HuH-7.5 (cell line): ENCODE data around the gene BIVM.

ENCODE experiments used
- DNase-seq: peaks from one replicate; pipeline ENCODE4 v3.0.0; 2011; ENCODE audit warnings: low spot score

The BIVM gene

DNA sequence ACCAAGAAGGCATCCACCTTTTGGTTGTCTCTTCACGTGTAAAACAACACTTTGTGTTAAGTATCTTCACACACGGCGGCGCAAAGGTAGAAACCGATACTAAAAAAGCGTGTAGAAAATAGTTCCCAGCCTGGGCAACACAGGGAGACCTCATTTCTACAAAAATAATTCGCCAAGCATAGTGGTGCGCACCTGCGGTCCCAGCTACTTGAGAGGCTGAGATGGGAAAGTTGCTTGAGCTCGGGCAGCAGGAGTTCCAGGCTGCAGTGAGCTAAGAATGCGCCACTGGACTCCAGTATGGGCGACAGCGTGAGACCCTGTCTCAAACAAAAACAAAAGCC is 46.3 kb downstream of the BIVM start:
- DNase-seq, result no peak

DNA sequence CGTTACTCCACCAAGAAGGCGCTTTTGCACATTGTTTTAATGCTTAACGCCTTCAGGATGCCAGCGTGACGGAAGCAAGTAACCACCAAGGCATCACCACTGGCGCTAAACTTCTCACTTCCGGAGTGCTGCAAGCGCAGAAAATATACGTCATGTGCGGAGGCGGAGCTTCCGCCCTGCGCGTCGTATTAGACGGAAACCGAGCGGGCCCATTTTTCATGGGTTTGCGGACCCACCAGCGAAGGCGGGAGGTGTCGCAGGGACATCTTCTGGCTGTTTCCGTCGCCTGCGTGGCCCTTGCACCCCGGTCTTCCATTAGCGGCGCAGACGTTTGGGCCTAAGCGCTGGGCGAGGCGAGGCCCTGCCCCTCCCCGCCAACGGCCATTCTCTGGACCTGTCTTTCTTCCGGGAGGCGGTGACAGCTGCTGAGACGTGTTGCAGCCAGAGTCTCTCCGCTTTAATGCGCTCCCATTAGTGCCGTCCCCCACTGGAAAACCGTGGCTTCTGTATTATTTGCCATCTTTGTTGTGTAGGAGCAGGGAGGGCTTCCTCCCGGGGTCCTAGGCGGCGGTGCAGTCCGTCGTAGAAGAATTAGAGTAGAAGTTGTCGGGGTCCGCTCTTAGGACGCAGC is 46.8 kb downstream of the BIVM start, which contains the start of gene ERCC5:
ERCC5 (plus strand) TSS at position 403 of the 631 bp plus-strand sequence. CDS start 235 bp downstream, outside the sequence.
- DNase-seq, result peak; percentile 16

DNA sequence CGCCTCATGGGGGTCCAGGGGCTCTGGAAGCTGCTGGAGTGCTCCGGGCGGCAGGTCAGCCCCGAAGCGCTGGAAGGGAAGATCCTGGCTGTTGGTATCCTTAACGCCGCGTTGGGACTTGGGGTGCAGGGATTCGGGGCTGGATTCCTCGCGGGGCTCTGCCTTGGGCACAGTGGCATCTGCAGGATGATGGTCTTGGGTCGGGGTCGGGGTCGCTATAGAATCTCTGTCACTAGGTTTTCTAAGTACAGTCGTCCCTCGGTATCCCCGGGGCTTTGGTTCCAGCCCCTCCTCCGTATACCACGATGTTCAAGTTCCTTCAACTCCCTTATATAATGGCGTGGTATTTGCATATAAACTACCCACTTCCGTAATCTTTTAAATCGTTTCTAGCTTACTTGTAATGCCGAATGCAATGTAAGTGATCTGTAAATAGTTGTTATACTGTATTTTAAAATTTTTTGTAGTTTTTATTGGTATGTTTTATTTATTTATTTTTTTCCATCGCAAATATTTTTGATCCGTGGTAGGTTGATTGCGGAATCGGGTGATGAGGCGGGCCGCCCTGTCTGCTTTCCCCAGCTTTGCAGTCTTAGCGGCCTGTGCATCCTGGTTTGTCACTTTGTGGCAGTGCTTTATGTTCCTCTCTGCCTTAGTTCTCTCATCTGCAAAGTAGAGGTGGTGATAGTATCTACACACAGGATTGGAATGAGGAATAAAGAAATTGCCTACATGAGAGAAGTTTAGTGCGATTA is 47.5 kb downstream of the BIVM start:
- DNase-seq, result no peak

DNA sequence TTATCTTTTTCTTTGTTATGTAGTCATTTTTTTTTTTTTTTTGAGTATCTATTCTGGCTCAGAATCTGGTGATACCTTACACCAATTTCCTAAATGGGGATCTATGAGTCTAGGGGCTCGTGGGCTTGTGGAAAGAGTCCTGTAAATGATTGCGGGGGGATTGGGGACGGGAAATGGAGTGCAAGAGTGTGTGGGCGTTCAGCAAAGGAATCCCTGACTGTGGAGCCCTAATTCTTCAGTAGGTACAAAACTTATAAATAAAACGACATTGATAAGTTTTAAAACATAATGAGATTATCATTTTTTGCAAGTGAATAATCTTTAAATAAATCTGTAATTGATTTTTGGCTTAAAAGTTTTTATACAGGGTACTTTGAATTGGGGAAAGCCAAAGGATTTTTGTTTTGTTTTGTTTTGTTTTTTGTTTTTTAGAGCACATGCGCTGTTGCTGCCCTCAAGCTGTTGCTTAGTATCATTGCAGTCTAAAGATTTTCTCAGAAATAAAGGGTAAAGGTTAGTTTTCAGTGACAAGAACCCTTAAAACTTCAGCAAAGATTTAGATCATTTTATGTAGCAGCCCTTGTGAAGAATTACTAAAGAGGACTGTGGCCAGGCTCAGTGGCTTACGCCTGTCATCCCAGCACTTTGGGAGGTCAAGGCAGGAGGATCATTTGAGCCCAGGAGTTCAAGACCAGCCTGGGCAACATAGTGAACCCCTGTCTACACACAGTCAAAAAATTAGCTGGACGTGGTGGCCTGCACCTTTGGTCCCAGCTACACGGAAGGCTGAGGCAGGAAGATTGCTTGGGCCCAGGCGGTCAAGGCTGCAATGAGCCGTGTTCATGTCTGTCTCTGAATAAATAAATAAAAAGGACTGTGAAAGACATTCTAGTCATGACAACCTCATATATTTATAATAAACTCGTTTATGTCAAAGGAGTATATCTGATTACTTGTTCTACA is 48.6 kb downstream of the BIVM start:
- no peak for DNase-seq

DNA sequence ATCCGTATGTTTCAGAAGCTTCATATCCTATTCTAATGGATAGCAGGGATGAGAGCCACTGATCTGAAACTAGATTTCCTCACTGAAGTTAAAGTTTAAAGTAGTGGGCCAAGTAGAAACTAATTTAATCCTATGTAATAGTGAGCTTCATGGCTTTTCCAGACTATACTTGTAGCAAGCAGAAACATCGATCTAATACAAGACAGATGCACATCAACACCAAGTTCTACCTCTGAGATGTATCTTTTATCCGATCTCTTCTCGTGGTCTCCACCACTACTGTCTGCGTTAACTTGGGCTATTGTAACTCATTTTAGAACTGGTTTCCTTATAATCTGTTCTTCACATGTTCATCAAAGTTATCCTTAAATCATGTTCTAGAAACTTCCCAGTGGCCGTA is 50.0 kb downstream of the BIVM start:
- no peak for DNase-seq

DNA sequence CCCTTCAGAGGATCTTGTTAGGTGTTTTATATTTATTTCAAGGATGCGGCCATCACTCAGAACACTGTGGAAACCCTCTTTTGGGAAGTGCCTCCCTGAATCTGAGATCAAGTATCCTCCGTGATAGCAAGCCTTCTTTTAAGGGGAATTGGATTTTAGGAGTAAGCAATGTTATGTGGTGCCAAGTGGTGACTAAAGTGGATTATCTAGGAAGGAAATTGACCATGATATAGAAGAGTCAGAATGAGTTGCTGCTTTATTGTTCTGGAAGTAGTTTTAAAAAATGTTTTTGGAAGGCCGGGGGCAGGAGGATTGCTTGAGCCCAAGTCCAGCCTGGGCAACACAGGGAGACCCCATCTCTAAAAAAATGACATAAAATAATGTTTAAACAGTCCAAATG is 53.6 kb downstream of the BIVM start:
- DNase-seq, result no peak

DNA sequence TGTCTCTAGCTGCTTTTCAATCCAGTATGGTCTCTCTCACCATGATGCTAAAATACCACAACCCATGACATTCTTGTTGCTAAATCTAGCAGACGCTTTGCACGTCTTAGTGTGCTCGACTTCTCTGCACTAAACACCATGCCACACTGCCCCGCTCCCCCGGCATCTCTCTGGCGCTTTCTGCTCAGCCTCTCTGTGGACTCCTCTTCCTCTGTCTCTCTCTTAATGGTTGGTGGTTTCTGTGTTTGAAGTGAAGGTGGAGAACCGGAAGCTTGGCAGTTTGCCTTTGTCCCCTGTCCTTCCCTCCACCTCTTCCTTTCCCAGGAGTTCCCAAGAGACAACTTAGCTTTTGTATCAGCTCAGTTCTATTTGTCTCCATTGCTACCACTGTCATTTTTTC is 55.8 kb downstream of the BIVM start:
- DNase-seq, result no peak

DNA sequence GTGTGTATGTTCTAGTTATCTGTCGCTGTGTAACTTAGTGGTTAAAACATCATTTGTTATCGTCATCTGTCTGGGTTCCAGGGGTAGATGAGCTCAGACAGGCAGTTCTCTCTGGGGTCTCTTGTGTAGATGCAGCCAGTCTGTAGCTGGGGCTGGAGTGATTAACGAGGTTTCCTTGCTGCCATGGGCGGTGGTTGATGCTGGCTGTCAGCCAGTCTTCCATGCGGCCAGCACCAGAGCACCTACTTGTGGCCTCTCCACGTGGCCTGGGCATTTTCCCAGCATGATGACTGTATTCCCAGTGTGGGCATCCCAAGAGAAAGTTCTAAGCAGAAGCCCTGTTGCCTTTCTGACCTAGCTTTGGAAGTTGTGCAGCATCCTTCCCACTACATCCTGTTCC is 57.6 kb downstream of the BIVM start:
- no peak for DNase-seq

DNA sequence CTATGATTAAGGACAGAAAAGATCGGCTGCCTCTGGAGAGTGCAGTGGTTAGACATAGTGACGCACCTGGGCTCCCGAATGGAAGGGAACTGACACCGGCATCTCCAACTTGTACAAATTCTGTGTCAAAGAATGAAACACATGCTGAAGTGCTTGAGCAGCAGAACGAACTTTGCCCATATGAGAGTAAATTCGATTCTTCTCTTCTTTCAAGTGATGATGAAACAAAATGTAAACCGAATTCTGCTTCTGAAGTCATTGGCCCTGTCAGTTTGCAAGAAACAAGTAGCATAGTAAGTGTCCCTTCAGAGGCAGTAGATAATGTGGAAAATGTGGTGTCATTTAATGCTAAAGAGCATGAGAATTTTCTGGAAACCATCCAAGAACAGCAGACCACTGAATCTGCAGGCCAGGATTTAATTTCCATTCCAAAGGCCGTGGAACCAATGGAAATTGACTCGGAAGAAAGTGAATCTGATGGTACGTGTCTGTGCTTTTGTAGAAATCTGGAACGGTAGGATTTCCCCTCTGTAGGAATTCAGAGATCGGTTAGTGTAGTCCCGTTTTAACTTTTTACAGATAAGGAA is 63.8 kb downstream of the BIVM start:
- no peak for DNase-seq

DNA sequence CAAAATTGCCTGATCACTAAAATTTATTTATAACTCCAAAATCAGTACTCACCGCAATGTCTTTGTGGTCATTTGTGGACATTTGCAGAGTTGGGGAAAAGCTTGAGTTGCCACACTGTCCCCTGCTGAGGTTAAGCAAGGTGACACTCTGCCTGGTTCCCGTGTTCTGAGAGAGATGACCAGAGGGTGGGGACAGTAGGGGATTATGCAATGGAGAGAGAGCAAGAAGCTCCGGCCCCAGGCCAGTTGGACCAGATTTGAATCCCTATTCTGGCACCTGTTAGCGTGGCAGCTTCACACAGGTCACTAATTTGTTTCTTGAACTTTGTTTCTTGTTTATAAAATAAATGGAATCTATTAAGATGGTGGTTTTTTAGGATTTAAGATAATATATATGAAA is 64.7 kb downstream of the BIVM start:
- DNase-seq, result no peak

DNA sequence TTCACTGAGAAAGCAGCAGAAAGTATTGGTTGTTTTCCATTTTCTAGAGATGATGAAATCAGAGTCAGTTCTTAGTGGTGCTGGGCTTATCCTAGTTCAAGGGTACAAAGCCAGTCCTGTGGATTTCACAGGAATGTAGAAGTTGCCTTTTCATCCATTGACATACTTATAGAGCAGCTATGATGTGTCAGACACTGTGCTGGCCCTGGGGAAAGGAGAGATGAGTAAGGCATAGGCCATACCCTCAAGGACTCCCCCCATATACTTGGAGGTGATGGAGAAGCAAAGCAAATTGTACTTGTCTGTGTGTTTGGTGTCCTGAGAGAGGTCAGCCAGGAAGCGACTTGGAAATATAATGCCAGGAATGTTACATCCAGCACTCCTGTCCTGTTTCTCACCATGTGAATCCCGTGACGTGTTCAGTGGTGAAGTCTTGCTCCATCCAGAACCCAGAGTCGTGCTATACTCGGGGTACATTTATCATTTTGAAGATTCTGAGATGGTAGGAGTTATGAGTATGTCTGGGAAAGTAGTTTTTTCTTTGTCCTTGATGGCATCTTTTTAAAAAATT is 69.5 kb downstream of the BIVM start:
- no peak for DNase-seq

DNA sequence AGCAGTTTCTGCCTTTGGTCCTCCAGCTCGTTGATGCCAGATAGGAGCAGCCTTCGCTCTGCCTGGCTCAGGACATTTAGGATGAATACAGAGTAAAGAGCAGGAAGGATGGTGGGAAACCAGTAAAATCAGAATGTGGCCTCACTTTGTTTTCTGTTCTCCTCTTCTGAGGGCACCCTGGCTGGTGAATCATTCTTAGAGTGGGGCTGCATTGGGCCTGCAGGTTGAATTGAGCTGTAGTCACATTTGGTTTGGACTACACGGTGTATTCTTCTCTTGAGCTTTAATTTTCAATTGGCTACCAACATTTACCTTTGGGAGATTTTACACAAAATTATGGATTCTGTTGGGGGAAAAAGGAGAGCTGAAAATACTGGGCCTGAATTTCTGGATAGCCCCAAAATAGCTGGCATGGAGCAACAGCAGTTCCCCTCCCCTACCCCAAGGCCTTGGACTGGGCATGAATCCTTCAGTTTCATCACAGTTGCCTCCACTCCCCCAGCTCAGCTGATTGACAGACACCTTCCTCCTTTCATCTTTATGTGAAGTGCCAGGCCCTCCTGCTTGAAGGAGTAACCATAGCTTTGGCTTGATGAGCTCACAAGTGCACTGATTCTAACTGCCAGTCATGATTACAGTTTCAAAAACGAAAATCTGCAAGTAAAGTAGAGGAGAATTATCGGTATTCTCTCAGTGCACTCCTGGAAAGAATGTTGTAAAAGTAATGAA is 71.2 kb downstream of the BIVM start:
- DNase-seq, result no peak

DNA sequence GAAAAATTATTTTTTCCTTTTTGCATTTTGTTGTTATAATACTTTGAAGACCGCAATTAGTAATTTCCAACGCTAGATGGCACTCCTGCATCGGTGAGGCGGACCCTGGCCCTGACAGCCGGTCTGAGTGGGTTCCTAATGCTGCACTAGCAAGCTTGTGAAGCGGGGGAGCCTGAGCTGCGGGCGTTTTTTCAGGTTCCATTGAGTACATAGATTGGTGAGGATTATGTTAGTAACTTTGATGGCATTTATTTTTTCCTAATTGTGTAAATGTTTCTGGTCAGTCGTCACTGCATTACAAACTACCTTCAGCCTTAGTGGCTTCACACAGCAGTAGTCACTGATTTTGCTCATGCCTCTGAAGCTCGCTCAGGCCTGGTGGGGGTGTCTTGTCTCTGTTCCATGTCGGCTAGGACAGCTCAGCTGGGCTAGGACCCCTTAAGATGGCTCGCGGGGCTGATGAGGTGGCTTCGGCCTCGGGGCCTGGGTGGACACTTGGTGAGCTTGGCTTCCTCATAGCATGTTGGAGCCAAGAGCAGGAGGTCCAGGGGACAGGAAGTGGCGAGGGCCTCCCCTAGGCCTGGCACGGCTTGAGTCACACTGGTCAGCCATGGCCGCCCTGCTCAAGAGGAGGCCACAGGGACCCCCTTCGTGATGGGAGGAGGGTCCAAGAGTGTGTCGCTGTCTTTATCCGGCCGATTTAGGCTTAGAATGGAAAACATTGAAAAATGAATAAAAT is 71.9 kb downstream of the BIVM start:
- peak; percentile 32 for DNase-seq

DNA sequence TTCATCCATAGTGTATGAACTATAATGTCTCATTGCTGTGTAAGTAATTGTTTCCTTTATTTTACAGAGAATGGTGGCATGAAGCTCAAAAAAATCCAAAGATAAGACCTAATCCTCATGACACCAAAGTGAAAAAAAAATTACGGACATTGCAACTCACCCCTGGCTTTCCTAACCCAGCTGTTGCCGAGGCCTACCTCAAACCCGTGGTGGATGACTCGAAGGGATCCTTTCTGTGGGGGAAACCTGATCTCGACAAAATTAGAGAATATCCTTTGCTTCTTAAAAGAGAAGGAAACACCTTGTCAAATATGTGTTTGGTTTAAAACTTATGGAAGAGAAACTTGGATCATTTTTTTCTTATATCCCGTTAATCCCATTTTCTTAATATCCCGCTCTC is 73.2 kb downstream of the BIVM start:
- DNase-seq, result no peak

DNA sequence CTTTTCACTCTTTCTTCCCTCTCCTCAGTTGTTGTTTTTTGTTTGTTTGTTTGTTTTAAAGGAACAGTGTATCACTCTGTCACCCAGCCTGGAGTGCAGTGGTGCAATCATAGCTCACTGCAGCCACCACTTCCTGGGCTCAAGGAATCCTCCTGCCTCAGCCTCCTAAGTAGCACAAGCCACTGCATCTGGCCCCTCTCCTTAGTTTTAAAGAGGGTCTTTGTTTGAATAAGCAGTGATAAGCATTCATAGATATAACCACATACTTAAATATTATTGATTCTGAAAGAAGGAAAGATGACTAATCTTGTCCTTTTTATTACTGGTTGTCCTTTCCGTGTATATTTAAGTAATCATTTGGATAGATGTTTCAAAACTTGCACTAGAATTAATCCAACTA is 73.6 kb downstream of the BIVM start:
- DNase-seq, result no peak

DNA sequence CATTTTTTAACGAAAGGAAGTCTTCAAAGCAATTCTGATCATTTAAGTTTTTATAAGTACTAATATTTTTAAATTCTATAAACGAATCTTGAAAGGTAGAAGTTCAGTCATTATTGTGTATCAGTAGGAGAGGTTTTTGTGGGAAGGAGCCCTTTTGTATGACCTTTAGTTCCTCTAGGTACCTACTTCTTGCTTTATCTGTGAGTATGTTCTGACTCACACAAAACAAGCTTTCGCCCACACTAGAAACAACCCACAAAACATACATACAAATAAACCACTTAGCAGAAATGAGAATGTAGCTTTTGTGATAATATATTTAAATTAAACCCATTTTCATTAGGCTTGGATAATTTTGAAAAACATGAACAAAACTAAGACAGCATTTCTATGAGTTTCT is 74.7 kb downstream of the BIVM start:
- no peak for DNase-seq

DNA sequence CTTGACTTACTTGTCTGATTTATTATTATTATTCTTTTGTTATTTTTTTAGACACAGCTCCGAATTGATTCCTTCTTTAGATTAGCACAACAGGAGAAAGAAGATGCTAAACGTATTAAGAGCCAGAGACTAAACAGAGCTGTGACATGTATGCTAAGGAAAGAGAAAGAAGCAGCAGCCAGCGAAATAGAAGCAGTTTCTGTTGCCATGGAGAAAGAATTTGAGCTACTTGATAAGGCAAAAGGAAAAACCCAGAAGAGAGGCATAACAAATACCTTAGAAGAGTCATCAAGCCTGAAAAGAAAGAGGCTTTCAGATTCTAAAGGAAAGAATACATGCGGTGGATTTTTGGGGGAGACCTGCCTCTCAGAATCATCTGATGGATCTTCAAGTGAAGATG is 76.3 kb downstream of the BIVM start:
- no peak for DNase-seq

DNA sequence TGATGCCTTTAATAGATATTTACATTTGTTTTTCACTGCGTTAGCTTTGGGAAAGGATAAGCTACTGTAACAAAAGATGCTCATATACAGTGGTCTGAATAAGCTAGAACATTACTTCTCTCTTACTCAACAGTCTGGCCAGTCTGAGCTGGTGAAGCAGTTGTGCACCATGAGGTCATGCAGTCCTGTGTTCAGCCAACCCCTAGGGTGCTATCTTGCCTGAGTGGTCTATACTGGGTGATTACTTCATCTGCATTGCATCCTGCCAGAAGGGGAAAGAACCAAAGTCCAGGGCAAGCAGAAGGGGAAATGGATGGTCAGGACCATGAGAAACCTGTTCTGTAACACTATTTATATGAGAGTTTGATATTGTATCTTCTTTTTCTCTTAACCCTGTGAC is 78.4 kb downstream of the BIVM start:
- DNase-seq, result peak; percentile 8

DNA sequence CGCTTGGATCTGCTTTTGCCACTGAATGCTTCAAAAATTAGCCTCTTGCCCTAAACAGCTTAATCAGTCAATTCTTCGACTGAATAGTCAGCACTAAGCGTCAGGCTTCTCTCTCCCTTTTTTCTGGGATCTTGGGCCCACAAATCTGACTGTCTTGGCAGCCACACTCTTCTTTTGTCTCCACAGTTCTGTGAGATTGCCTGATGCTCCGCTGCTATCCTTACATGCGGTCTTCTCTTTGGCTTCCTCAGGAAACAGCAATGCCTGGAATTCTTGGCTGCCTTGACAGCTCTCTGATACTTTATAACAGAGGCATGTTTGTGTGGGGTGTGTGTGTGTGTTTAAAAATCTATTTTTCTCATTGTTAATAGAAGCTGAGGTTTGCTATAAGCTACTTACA is 79.6 kb downstream of the BIVM start:
- no peak for DNase-seq

DNA sequence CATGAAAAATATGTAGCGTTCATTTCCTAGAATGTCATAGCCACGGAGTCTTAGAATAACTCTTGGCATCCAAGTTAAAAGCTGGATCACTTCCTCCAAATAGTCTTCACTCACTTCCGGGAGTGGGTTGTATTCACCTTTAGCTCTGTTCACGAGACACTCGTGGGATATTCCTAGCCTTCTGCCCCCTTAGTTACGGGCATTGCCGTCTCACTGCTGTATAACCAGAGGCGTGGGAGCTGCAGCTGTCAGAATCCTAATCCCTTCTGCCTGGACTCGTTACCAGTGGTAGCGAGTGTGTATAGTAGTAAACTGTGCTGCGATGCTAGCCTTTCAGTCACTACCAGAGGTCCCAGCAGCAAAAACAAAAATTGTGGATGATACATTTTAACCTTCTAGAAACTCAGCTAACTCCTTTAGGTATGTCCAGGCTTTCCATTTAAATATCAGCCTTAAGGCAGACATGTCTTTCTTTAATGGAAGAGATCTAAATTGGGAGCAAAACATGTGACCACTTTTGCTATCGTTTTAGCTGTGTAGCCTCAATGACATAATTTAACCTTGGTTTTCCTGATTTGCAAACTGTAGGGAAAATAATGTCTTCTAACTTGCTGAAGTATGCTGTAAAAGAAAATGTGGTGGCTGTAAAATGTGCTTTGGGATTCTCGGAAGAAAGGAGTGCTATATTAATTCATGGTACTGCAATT is 81.0 kb downstream of the BIVM start:
- no peak for DNase-seq
